Gastrocnemius medialis (tissue), 4 donors: Measurements from ENCODE around the gene RGS17. TPM values are rescaled to one million over a fixed set of nuclear protein-coding genes. Genes with fewer than 3 reads are reported as not detected.

Experiments used
- ATAC-seq, 2 donors: fragments of 150-250 bp; one replicate each; pipeline ENCODE4 v1.9.1; 2016
- DNase-seq, 2 donors: peaks; one replicate each; pipeline ENCODE4 v3.0.0-alpha.2; 2019
- H3K27ac ChIP-seq, 4 donors: fragments of 200-600 bp; sonication (generic); 1 replicate in 1 of 4; 2 replicates in 3 of 4; pipeline ENCODE4 v1.5.1; 2016 to 2018; ENCODE audit warnings: mild to moderate bottlenecking in 2 of 4, moderate library complexity in 1 of 4
- H3K27me3 ChIP-seq, 3 donors: fragments of 200-600 bp; sonication (generic) in 2 of 3; 1 replicate in 1 of 3; 2 replicates in 2 of 3; pipeline versions ENCODE4 v1.5.1 to v1.6.0; 2016 to 2019; ENCODE audit warnings: mild to moderate bottlenecking in 1 of 3, moderate library complexity in 1 of 3
- H3K36me3 ChIP-seq, 2 donors: fragments of 200-600 bp; sonication (generic) in 1 of 2; one replicate each; pipeline ENCODE4 v1.5.1; 2017 to 2018
- H3K4me1 ChIP-seq, 2 donors: fragments of 200-600 bp; sonication (generic) in 1 of 2; one replicate each; pipeline ENCODE4 v1.5.1; 2016 to 2017; ENCODE audit warnings: mild to moderate bottlenecking in 2 of 2
- H3K4me3 ChIP-seq, 4 donors: fragments of 200-600 bp; sonication (generic) in 3 of 4; 1 replicate in 1 of 4; 2 replicates in 3 of 4; pipeline ENCODE4 v1.5.1; 2016 to 2019; ENCODE audit warnings: mild to moderate bottlenecking in 2 of 4
- H3K9me3 ChIP-seq, 3 donors: fragments of 200-600 bp; sonication (generic) in 2 of 3; 1 replicate in 1 of 3; 2 replicates in 2 of 3; pipeline ENCODE4 v1.5.1; 2016 to 2019
- CTCF ChIP-seq, 5 experiments: fragments of 450-650 bp in 3 of 5; fragments of 200-600 bp in 2 of 5; sonication (generic) in 2 of 5; IDR thresholded peaks in 4 of 5; conservative IDR thresholded peaks in 1 of 5; 1 replicate in 4 of 5; 2 replicates in 1 of 5; pipeline ENCODE4 v1.5.1; 2016 to 2019; ENCODE audit warnings: antibody characterized with exemption in 5 of 5, mild to moderate bottlenecking in 3 of 5, moderate library complexity in 3 of 5
- POLR2A ChIP-seq, 2 donors: fragments of 450-650 bp; IDR thresholded peaks; one replicate each; pipeline ENCODE4 v1.6.1; 2017; ENCODE audit warnings: antibody characterized with exemption in 2 of 2, mild to moderate bottlenecking in 2 of 2, moderate library complexity in 2 of 2
- in situ Hi-C, 4 donors: fragments of 200-750 bp; cut with MboI; loops; one replicate each; pipeline versions ENCODE4 v1.15.0 to v1.8.0; 2017; ENCODE audit warnings: low sequenced_read_pairs in 4 of 4
- intact Hi-C: fragments of 100-400 bp; cut with DNase I; formaldehyde crosslinking; loops from one replicate; pipeline ENCODE4 v1.15.1; 2023; ENCODE audit warnings: low total_unique reads
- total RNA-seq, 4 donors: library from RNA; depleted of rRNA; stranded (reverse); fragments of >200 nt; gene quantifications; one replicate each; pipeline versions ENCODE4 v1.1.0 to v1.2.3, GENCODE V29; 2016

RGS17 gene
- total RNA-seq, 4 donors from 2014 or later = 0.11 TPM; not detected in 3

- Histone ChIP-seq H3K27ac (no peak overlapping the region), H3K9me3 (no peaks in the 10 kb centered on the region), H3K4me1 (no peaks in the 10 kb centered on the region), H3K36me3 (no peaks in the 10 kb centered on the region), H3K27me3 (no peaks in the 10 kb centered on the region), H3K4me3 (peak overlapping the region in 1 of 4 donors; percentile 15)
- intact Hi-C loops = no loop called here
- no peak for DNase-seq
- TF ChIP-seq POLR2A (IDR thresholded peaks at IDR 0.05) (no peak), CTCF (IDR thresholded peaks at IDR 0.05 in 4 of 5, conservative IDR thresholded peaks at IDR 0.05 in 1 of 5) (no peak)
- in situ Hi-C loops = no loop called here
- no peak for ATAC-seq
These were observed 19.8 kb upstream of the RGS17 start for GRCh38 chr6:153150752-153151440.

GRCh38 chr6:153150371-153150751 is 19.3 kb upstream of the RGS17 start:
- intact Hi-C loops (no loop called here), in situ Hi-C loops (no loop called here)
- no peaks in the 10 kb centered on the region for H3K4me1 ChIP-seq
- ATAC-seq (no peak), DNase-seq (no peak)
- H3K4me3 ChIP-seq = peak overlapping the region in 1 of 4 donors; percentile 15
- TF ChIP-seq CTCF (IDR thresholded peaks at IDR 0.05 in 4 of 5, conservative IDR thresholded peaks at IDR 0.05 in 1 of 5) (no peak), POLR2A (IDR thresholded peaks at IDR 0.05) (no peak)
- no peaks in the 10 kb centered on the region for H3K27me3 ChIP-seq
- no peaks in the 10 kb centered on the region for H3K36me3 ChIP-seq
- no peaks in the 10 kb centered on the region for H3K9me3 ChIP-seq
- H3K27ac ChIP-seq = no peak overlapping the region

- TF ChIP-seq POLR2A (IDR thresholded peaks at IDR 0.05) = no peak
- TF ChIP-seq CTCF (IDR thresholded peaks at IDR 0.05 in 4 of 5, conservative IDR thresholded peaks at IDR 0.05 in 1 of 5) = no peak
- in situ Hi-C loops = no loop called here
These were observed 18.8 kb upstream of the RGS17 start for GRCh38 chr6:153149891-153150290.

GRCh38 chr6:153146413-153146812 is 15.3 kb upstream of the RGS17 start:
- H3K4me3 ChIP-seq = no peak overlapping the region
- intact Hi-C loops (no loop called here), in situ Hi-C loops (no loop called here)
- no peaks in the 10 kb centered on the region for H3K27me3 ChIP-seq
- H3K36me3 ChIP-seq = no peaks in the 10 kb centered on the region
- H3K27ac ChIP-seq = no peak overlapping the region
- TF ChIP-seq CTCF (IDR thresholded peaks at IDR 0.05 in 4 of 5, conservative IDR thresholded peaks at IDR 0.05 in 1 of 5) = no peak
- no peak for TF ChIP-seq POLR2A (IDR thresholded peaks at IDR 0.05)
- ATAC-seq (no peak), DNase-seq (no peak)
- H3K4me1 ChIP-seq = no peaks in the 10 kb centered on the region
- H3K9me3 ChIP-seq = no peaks in the 10 kb centered on the region

More at GRCh38 chr6:153149891-153150290, 18.8 kb upstream of the RGS17 start:
- intact Hi-C loops = no loop called here
- no peak overlapping the region for H3K4me3 ChIP-seq
- ATAC-seq (no peak), DNase-seq (no peak)
- no peaks in the 10 kb centered on the region for H3K4me1 ChIP-seq
- no peak overlapping the region for H3K27ac ChIP-seq
- no peaks in the 10 kb centered on the region for H3K36me3 ChIP-seq
- H3K27me3 ChIP-seq = no peaks in the 10 kb centered on the region
- H3K9me3 ChIP-seq = no peaks in the 10 kb centered on the region

GRCh38 chr6:153145591-153145990 is 14.5 kb upstream of the RGS17 start:
- Histone ChIP-seq H3K27me3 (no peaks in the 10 kb centered on the region), H3K4me3 (no peak overlapping the region), H3K36me3 (no peaks in the 10 kb centered on the region), H3K27ac (no peak overlapping the region), H3K9me3 (no peaks in the 10 kb centered on the region), H3K4me1 (no peaks in the 10 kb centered on the region)
- intact Hi-C loops = no loop called here
- in situ Hi-C loops = no loop called here
- TF ChIP-seq POLR2A (IDR thresholded peaks at IDR 0.05) (no peak), CTCF (IDR thresholded peaks at IDR 0.05 in 4 of 5, conservative IDR thresholded peaks at IDR 0.05 in 1 of 5) (no peak)
- DNase-seq (no peak), ATAC-seq (no peak)
